Mucosa of rectum (tissue), 2 donors: Measurements from ENCODE around the gene CD72.

Experiments
- H3K27ac ChIP-seq, 2 donors: one replicate each; pipeline ENCODE4 v1.7.0; 2013; ENCODE audit warnings: inconsistent platforms in 2 of 2, low read depth in 2 of 2, low read length in 2 of 2
- H3K27me3 ChIP-seq, 2 donors: one replicate each; pipeline ENCODE4 v1.7.0; 2013; ENCODE audit warnings: low read length in 2 of 2; ENCODE audit not compliant: control insufficient read depth in 2 of 2, insufficient read depth in 2 of 2
- H3K36me3 ChIP-seq, 2 donors: one replicate each; pipeline ENCODE4 v1.7.0; 2013; ENCODE audit warnings: low read length in 2 of 2; ENCODE audit not compliant: control insufficient read depth in 2 of 2, insufficient read depth in 2 of 2
- H3K4me1 ChIP-seq, 2 donors: one replicate each; pipeline ENCODE4 v1.7.0; 2013; ENCODE audit warnings: low read length in 2 of 2, mild to moderate bottlenecking in 1 of 2; ENCODE audit not compliant: control insufficient read depth in 2 of 2, insufficient read depth in 2 of 2
- H3K4me3 ChIP-seq, 2 donors: one replicate each; pipeline ENCODE4 v1.7.0; 2013; ENCODE audit warnings: low read length in 2 of 2
- H3K9ac ChIP-seq, 2 donors: one replicate each; pipeline ENCODE4 v1.7.0; 2013; ENCODE audit warnings: low read length in 2 of 2, low read depth in 1 of 2, mild to moderate bottlenecking in 1 of 2
- H3K9me3 ChIP-seq, 2 donors: one replicate each; pipeline ENCODE4 v1.7.0; 2013; ENCODE audit warnings: low read length in 2 of 2; ENCODE audit not compliant: control insufficient read depth in 2 of 2
- donor health status: healthy.
- donor health status: Normal muscosa, but diverticular disease.

CD72 gene

DNA sequence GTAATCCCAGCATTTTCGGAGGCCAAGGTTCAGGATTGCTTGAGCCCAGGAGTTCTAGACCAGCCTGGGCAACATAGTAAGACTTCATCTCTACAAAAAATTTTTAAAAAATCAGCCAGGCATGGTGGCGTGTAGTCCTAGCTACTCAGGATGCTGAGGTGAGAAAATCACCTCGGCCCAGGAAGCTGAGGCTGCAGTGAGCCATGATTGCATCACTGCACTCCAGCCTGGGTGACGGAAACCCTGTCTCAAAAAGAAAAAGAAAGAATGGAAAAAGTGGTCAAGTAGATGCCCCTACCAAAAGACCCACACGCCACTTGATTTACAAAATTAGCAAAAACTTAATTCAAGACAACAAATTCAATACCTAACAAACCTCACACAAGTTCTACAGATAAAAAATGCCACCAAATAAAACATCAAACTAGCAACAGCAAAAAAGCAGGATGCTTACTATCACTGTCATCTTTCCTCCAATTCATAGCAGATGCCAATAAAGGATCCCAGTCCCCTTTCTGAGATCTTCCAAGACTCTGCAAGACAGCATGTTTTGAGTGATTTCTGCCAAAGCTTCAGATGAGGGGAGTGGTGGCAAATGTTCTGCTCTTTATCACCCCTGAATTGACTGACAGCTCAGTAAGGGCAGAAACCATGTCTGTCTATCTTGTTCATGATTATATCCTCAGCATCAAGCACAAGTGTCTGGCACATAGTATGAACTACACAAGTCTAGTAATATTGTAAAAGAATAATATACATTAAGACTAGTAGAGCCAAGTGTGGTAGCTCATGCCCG, 47.3 kb downstream of the CD72 start:
- Histone ChIP-seq H3K4me3 (no peak overlapping the region), H3K9me3 (no peaks in the 10 kb centered on the region), H3K27me3 (no peaks in the 10 kb centered on the region), H3K27ac (no peak overlapping the region), H3K36me3 (no peaks in the 10 kb centered on the region), H3K9ac (no peak overlapping the region), H3K4me1 (no peaks in the 10 kb centered on the region)

DNA sequence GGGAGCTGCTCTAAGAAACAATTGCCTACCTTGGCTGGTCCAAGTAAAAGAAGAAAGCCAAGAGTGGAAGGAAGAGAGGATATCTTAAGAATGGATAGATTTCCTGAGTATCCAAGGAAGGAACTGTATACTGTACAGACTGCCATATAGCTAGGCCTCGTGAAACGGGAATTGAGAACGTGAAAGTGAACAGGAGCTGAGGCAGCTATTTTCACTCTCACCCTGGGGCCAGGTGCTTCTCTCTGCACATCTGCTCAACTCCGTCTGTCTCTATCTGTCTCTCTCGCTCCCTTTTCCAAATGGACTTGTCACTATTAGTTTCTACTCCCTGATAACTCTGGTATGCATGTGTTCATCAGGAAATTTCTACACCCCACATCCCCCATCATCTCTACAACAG, 49.0 kb downstream of the CD72 start:
- Histone ChIP-seq H3K4me3 (no peak overlapping the region), H3K4me1 (no peaks in the 10 kb centered on the region), H3K36me3 (no peaks in the 10 kb centered on the region), H3K27ac (no peak overlapping the region), H3K27me3 (no peaks in the 10 kb centered on the region), H3K9ac (no peak overlapping the region), H3K9me3 (no peaks in the 10 kb centered on the region)

DNA sequence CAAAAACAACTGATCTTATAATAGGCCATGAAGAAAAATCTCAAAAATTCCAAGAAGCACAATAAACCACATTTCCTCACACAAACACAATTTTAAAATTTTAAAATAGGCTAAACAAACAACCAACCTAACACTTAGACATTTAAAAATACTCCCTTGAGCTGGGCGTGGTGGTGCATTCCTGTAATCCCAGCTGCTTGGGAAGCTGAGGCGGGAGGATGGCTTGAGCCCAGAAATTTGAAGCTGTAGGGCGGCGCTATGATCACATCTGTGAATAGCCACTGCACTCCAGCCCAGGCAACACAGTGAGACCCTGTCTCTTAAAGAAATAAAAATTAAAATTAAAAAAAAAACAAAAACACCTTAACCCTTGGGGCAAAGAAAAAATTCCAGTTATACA, 50.0 kb downstream of the CD72 start:
- Histone ChIP-seq H3K36me3 (no peaks in the 10 kb centered on the region), H3K9me3 (no peaks in the 10 kb centered on the region), H3K27ac (no peak overlapping the region), H3K4me1 (peaks cover 0 to 3% of the 10 kb centered on the region in 2 donors), H3K4me3 (no peak overlapping the region), H3K27me3 (no peaks in the 10 kb centered on the region), H3K9ac (no peak overlapping the region)

DNA sequence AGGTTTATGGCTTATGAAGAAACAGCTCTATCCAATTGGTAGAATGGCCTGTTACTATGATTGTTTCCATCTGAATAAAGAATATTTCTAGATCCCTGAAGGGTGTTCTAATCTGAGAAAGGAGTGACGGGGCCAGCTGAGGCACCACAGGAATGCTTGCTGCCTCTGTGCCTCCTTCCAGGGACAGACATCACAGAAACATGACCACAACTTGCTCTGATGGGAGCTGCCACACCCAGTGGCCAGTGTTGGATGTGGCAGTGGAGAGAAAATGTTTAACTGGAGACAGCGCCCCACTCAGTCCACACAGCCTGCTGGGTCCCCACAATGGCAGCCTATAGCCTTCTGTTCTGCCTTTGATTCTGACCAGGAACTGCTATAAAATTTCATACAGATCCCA, 51.8 kb downstream of the CD72 start:
- Histone ChIP-seq H3K4me1 (peaks cover 0 to 3% of the 10 kb centered on the region in 2 donors), H3K9ac (no peak overlapping the region), H3K27ac (no peak overlapping the region), H3K27me3 (no peaks in the 10 kb centered on the region), H3K36me3 (no peaks in the 10 kb centered on the region), H3K4me3 (no peak overlapping the region), H3K9me3 (no peaks in the 10 kb centered on the region)

DNA sequence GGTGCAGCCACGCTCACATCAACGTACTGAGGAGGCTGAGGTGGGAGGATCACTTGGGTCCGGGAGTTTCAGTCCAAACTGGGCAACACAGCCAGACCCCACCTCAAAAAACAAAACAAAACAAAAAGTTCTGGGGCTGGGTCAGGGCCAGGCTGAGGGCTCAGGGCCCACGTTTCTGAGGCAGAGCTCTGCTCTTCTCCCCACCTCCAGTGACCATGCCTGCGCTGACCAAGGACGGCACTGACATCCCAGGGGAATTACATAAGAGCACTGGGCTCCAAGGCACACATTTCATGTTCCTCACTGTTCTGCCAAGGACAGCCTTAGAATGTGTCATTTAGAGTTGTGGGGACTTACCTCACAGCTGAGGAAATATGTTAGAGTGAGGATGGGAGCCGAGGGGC, 53.6 kb downstream of the CD72 start:
- Histone ChIP-seq H3K36me3 (no peaks in the 10 kb centered on the region), H3K27me3 (no peaks in the 10 kb centered on the region), H3K27ac (no peak overlapping the region), H3K9me3 (no peaks in the 10 kb centered on the region), H3K9ac (no peak overlapping the region), H3K4me3 (no peak overlapping the region), H3K4me1 (peaks cover 0 to 3% of the 10 kb centered on the region in 2 donors)

DNA sequence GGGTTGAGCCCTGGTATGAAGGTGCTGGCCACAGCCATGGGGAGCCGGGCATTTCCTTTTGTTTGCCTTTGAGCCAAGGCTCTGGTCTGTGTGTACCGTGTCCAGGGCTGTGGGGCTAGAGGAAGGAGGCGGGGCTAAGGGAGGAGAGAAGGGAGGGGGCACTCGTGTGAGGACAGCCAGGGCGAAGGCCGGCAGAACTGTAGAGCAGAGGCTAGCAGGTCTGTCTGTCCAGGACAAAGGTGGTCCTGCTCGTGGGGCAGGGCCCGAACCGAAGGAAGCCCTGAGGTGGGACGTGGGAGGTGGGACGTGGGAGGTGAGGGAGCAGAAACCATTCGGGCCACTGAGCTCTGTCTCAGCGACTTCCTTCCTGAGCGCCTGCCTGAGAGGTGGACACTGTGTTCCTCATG, 54.4 kb downstream of the CD72 start:
- peak overlapping the region in 1 of 2 donors; percentile 38 for H3K27ac ChIP-seq
- no peak overlapping the region for H3K9ac ChIP-seq
- peak overlapping the region in 1 of 2 donors; percentile 28 for H3K4me3 ChIP-seq

DNA sequence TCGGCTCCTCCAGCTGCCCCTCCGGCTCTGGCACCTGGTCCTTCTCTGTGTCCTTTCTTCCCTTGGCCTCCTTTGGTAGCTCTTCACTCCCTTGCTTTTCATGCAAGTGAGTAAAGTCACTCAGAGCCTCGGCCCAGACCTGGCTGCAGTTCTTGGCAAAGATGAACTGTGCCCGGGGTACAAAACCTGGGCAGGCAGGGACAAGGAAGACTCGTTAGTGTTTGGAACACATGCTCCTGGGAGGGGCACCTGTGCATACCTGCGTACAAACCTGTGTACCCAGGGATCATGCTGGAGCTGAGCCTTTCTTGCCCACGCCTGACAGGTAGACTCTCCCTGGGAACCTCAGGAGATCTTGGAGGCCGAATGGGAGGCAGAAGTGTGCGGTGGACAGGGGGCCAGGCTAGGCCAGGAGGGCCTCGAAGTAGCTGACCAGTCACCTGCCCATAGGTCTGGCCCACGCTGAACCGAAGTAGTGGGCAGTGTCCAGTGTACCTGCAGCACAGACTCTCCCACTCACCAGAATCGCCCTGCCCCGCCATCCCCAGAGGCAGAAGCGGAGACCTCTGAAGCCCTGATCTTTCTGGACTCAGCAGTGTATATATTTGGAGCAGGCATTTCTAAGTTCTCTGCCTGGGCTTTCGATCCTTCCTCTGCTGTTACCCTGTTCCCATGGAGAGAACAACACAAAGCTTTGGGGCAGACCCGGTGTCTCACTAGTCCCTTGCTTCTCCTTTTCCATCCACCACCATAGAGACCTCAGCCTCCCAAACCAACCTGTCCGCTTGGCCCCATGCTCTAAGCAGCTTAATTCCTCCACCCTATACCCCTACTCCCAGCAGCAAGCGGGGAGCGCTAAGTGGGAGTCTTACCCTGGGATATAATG, 55.1 kb downstream of the CD72 start:
- Histone ChIP-seq H3K36me3 (no peaks in the 10 kb centered on the region), H3K9ac (no peak overlapping the region), H3K4me3 (peak overlapping the region in 1 of 2 donors; percentile 28), H3K27ac (peak overlapping the region in 1 of 2 donors; percentile 38), H3K4me1 (peaks cover 0 to 3% of the 10 kb centered on the region in 2 donors), H3K9me3 (no peaks in the 10 kb centered on the region), H3K27me3 (no peaks in the 10 kb centered on the region)

More for the DNA sequence above, 54.4 kb downstream of the CD72 start:
- Histone ChIP-seq H3K4me1 (peaks cover 0 to 3% of the 10 kb centered on the region in 2 donors), H3K27me3 (no peaks in the 10 kb centered on the region), H3K9me3 (no peaks in the 10 kb centered on the region), H3K36me3 (no peaks in the 10 kb centered on the region)

DNA sequence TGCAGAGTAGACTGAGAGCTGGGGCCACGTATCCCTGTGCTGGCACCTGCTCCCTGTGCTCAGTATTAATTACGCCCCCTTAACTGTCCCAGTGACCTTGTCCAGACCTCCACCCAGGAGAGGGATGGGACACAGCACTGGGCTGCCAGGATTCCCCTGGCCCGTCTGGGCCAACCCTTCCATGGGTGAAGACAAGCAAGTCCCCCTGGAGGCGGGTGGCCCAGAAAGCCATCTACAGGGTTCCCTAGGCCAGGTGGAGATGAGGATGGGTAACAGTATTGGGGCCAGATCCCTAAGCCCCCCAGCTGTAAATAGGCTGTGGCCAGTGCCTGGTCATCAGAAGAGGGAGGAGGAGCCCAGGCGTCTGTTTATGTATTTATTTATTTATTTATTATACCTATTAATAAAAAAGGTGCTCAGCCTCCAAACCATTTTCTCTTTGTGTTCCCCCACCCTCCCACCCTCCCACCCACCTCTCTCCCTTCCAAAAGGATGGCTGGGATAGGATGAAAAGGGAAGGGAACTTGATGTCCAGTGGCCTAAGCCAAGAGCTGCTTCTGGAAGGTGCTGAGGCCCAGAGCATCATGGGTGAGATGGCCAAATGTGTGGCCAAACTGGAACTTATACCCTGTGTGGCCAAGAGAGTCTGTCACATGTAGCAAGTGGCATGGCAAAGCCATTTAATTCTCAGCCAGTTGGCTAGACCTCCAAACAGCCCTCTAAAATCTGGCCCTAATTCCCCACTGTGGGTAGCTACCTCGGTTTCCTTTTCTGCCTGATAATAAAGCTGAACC, 56.5 kb downstream of the CD72 start:
- no peak overlapping the region for H3K9ac ChIP-seq
- peaks cover 0 to 3% of the 10 kb centered on the region in 2 donors for H3K4me1 ChIP-seq

DNA sequence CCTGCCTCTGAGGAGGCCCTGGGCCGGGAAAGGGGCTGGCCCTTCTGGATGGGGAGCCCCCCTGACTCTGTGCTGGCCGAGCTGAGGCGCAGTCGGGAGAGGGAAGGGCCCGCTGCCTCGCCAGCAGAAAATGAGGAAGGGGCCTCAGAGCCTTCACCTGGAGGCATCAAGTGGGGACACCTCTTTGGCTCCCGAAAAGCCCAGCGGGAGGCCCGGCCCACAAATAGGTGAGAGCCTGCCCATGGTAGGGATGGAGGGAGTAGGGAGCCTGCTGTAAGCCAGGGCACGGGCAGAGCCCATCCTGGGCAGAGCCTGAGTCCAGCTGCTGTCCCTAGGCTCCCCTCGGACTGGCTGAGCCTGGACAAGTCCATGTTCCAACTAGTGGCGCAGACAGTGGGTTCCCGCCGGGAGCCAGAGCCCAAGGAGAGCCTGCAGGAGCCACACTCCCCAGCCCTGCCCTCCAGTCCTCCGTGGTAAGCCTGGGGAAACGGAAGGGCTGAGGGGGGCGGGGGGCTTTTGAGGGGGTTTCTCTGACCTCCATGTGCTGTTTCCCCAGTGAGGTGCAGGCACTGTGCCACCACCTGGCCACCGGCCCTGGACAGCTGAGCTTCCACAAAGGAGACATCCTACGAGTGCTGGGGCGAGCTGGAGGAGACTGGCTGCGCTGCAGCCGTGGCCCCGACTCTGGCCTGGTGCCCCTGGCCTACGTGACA, 57.4 kb downstream of the CD72 start:
- Histone ChIP-seq H3K9me3 (no peaks in the 10 kb centered on the region), H3K4me3 (no peak overlapping the region), H3K27me3 (no peaks in the 10 kb centered on the region), H3K9ac (no peak overlapping the region), H3K4me1 (peaks cover 0 to 3% of the 10 kb centered on the region in 2 donors), H3K36me3 (no peaks in the 10 kb centered on the region), H3K27ac (no peak overlapping the region)

More for the DNA sequence above, 56.5 kb downstream of the CD72 start:
- H3K27ac ChIP-seq, result no peak overlapping the region
- H3K4me3 ChIP-seq, result no peak overlapping the region
- no peaks in the 10 kb centered on the region for H3K9me3 ChIP-seq
- no peaks in the 10 kb centered on the region for H3K27me3 ChIP-seq
- H3K36me3 ChIP-seq, result no peaks in the 10 kb centered on the region
